Activated CD4-positive, CD25-positive, alpha-beta regulatory T cell (primary cell): ENCODE data around the gene MACROD1.

Experiments
- DNase-seq, 4 experiments: peaks; one replicate each; lab custom pipeline; 2025; lab: John Stamatoyannopoulos, UW

The MACROD1 gene

GRCh38 chr11:64131683-64132190 is 34.2 kb downstream of the MACROD1 start:
- no peak for DNase-seq

GRCh38 chr11:64130618-64131017 is 35.3 kb downstream of the MACROD1 start:
- DNase-seq: no peak

GRCh38 chr11:64129403-64129802 is 36.5 kb downstream of the MACROD1 start:
- no peak for DNase-seq

GRCh38 chr11:64128255-64129006 is 37.5 kb downstream of the MACROD1 start:
- no peak for DNase-seq

GRCh38 chr11:64127267-64128072 is 38.4 kb downstream of the MACROD1 start:
- DNase-seq: no peak

GRCh38 chr11:64126796-64127195 is 39.1 kb downstream of the MACROD1 start:
- DNase-seq: no peak

- DNase-seq: no peak
Measured at GRCh38 chr11:64126371-64126770, 39.5 kb downstream of the MACROD1 start.

- no peak for DNase-seq
Measured at GRCh38 chr11:64125676-64126075, 40.2 kb downstream of the MACROD1 start.

GRCh38 chr11:64124147-64124546 is 41.8 kb downstream of the MACROD1 start:
- DNase-seq: no peak

- DNase-seq: no peak
Measured at GRCh38 chr11:64123679-64124078, 42.2 kb downstream of the MACROD1 start.

- DNase-seq: no peak
Measured at GRCh38 chr11:64122411-64123410, 43.2 kb downstream of the MACROD1 start.

GRCh38 chr11:64121663-64122410 is 44.1 kb downstream of the MACROD1 start:
- DNase-seq: no peak

- no peak for DNase-seq
Measured at GRCh38 chr11:64120951-64121569, 44.9 kb downstream of the MACROD1 start.

- DNase-seq: no peak
Measured at GRCh38 chr11:64119700-64120099, 46.2 kb downstream of the MACROD1 start.

- DNase-seq: no peak
Measured at GRCh38 chr11:64118876-64119665, 46.8 kb downstream of the MACROD1 start.

GRCh38 chr11:64117763-64118459 is 48.0 kb downstream of the MACROD1 start:
- DNase-seq: no peak

GRCh38 chr11:64115531-64116522 is 50.1 kb downstream of the MACROD1 start:
- no peak for DNase-seq

- DNase-seq: no peak
Measured at GRCh38 chr11:64114231-64114630, 51.7 kb downstream of the MACROD1 start.
